ENCODE results near the gene GRID1. TPM values are rescaled to one million over a fixed set of nuclear protein-coding genes. Genes with fewer than 3 reads are reported as not detected.
"Not testable (repeated sequence)": the region's sequence is repeated elsewhere in the genome, so short reads cannot be mapped to it uniquely, and the experiment has no call there.

Gene GRID1
- polyA plus RNA-seq, 1 donor (not counting 4 experiments of a cell fraction or from before 2014, with no cell fraction given): 0.01 TPM

DNA sequence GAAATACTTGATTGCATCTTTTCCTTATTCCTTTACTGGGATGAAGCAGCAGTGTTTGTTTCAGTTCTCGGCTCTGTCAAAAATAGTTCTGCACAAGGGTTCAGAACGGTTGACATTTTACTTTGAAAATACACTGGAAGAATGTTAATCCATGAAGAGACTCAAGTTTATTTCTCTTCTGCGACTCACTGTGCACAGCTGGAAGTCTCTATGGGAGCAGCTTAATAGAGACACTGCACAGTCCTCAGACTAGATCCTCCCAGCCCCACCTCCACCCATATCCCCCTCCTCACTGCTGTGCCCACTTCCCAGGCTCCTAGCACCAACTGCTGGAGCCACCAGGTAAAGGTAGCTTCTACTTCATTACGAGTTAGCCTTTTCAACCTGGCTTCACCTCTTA is 517.8 kb downstream of the GRID1 start:
- Histone ChIP-seq H3K27ac (ENCODE audit: control insufficient read depth, insufficient read depth, low read length) (no peak overlapping the region), H4K20me1 (ENCODE audit: control insufficient read depth, extremely low read depth, insufficient read depth, low read length) (no peaks in the 10 kb centered on the region), H3K9ac (ENCODE audit: control insufficient read depth, extremely low read depth, insufficient read depth, low read length) (no peak overlapping the region), H3K9me3 (ENCODE audit: control insufficient read depth, low read depth, low read length) (no peaks in the 10 kb centered on the region), H2AFZ (ENCODE audit: control insufficient read depth, low read length) (no peak overlapping the region), H3K4me1 (ENCODE audit: control insufficient read depth, extremely low read depth, insufficient read depth, low read length) (no peaks in the 10 kb centered on the region), H3K4me3 (ENCODE audit: control insufficient read depth in 2 of 3, extremely low read depth in 1 of 3, insufficient read depth in 2 of 3, low read depth in 1 of 3, low read length in 3 of 3) (no peak overlapping the region), H3K36me3 (ENCODE audit: control insufficient read depth in 2 of 2, extremely low read depth in 1 of 2, insufficient read depth in 2 of 2, low read length in 2 of 2) (no peaks in the 10 kb centered on the region), H3K27me3 (ENCODE audit: control insufficient read depth, extremely low read depth, insufficient read depth, low read length) (no peaks in the 10 kb centered on the region), H3K79me2 (ENCODE audit: control insufficient read depth, insufficient read depth, low read length) (no peaks in the 10 kb centered on the region), H3K9me1 (ENCODE audit: control insufficient read depth, extremely low read depth, insufficient read depth, low read length) (no peaks in the 10 kb centered on the region), H3K4me2 (ENCODE audit: control insufficient read depth, extremely low read depth, insufficient read depth, low read depth, low read length) (no peak overlapping the region)
- no peak for TF ChIP-seq EZH2 (IDR thresholded peaks at IDR 0.05; ENCODE audit: low read length)
- no peak for TF ChIP-seq CTCF (optimal IDR thresholded peaks at IDR 0.05 in 1 of 3, IDR thresholded peaks at IDR 0.05 in 1 of 3, conservative IDR thresholded peaks at IDR 0.05 in 1 of 3; ENCODE audit: extremely low read depth in 1 of 3, insufficient read depth in 2 of 3, low read length in 3 of 3)
- no peak for DNase-seq (ENCODE audit: low read depth, low spot score)
- dilution Hi-C loops (cut with MboI; ENCODE audit: extremely low pct_ligation_motif_present, low sequenced_read_pairs): no loop called here
- no peak for FAIRE-seq

DNA sequence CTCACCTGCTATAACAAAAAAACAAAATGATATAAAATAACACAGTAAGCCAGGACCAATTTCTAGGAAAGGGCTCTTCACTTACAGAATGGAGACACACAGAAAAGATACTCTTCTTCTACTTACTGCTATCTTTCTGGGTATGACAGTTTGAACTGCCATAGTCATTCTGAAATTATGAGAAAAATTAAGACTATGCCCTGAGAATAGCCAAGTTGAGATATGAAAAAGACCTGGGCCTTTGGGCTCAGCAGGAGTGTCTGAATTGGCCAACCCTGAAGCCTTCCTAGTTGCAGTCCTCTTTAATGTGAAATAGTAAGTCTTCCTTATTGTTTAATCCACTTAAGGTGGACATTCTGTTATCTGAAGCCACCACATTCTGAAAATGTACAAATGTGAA is 519.5 kb downstream of the GRID1 start:
- Histone ChIP-seq H3K4me1 (ENCODE audit: control insufficient read depth, extremely low read depth, insufficient read depth, low read length) (no peaks in the 10 kb centered on the region), H3K36me3 (ENCODE audit: control insufficient read depth in 2 of 2, extremely low read depth in 1 of 2, insufficient read depth in 2 of 2, low read length in 2 of 2) (no peaks in the 10 kb centered on the region), H4K20me1 (ENCODE audit: control insufficient read depth, extremely low read depth, insufficient read depth, low read length) (no peaks in the 10 kb centered on the region), H3K9me3 (ENCODE audit: control insufficient read depth, low read depth, low read length) (no peaks in the 10 kb centered on the region), H3K9me1 (ENCODE audit: control insufficient read depth, extremely low read depth, insufficient read depth, low read length) (no peaks in the 10 kb centered on the region), H3K27me3 (ENCODE audit: control insufficient read depth, extremely low read depth, insufficient read depth, low read length) (no peaks in the 10 kb centered on the region), H2AFZ (ENCODE audit: control insufficient read depth, low read length) (no peak overlapping the region), H3K4me3 (ENCODE audit: control insufficient read depth in 2 of 3, extremely low read depth in 1 of 3, insufficient read depth in 2 of 3, low read depth in 1 of 3, low read length in 3 of 3) (no peak overlapping the region), H3K9ac (ENCODE audit: control insufficient read depth, extremely low read depth, insufficient read depth, low read length) (no peak overlapping the region), H3K79me2 (ENCODE audit: control insufficient read depth, insufficient read depth, low read length) (no peaks in the 10 kb centered on the region), H3K4me2 (ENCODE audit: control insufficient read depth, extremely low read depth, insufficient read depth, low read depth, low read length) (no peak overlapping the region), H3K27ac (ENCODE audit: control insufficient read depth, insufficient read depth, low read length) (no peak overlapping the region)
- TF ChIP-seq CTCF (optimal IDR thresholded peaks at IDR 0.05 in 1 of 3, IDR thresholded peaks at IDR 0.05 in 1 of 3, conservative IDR thresholded peaks at IDR 0.05 in 1 of 3; ENCODE audit: extremely low read depth in 1 of 3, insufficient read depth in 2 of 3, low read length in 3 of 3): no peak
- TF ChIP-seq EZH2 (IDR thresholded peaks at IDR 0.05; ENCODE audit: low read length): no peak
- dilution Hi-C loops (cut with MboI; ENCODE audit: extremely low pct_ligation_motif_present, low sequenced_read_pairs): no loop called here
- FAIRE-seq: no peak
- DNase-seq (ENCODE audit: low read depth, low spot score): no peak

- FAIRE-seq; dilution Hi-C loops (cut with MboI; ENCODE audit: extremely low pct_ligation_motif_present, low sequenced_read_pairs); H3K9me3 ChIP-seq (ENCODE audit: control insufficient read depth, low read depth, low read length); H3K4me2 ChIP-seq (ENCODE audit: control insufficient read depth, extremely low read depth, insufficient read depth, low read depth, low read length); H4K20me1 ChIP-seq (ENCODE audit: control insufficient read depth, extremely low read depth, insufficient read depth, low read length); DNase-seq (ENCODE audit: low read depth, low spot score); H3K9me1 ChIP-seq (ENCODE audit: control insufficient read depth, extremely low read depth, insufficient read depth, low read length); H3K4me1 ChIP-seq (ENCODE audit: control insufficient read depth, extremely low read depth, insufficient read depth, low read length); H3K4me3 ChIP-seq (ENCODE audit: control insufficient read depth in 2 of 3, extremely low read depth in 1 of 3, insufficient read depth in 2 of 3, low read depth in 1 of 3, low read length in 3 of 3); H3K36me3 ChIP-seq (ENCODE audit: control insufficient read depth in 2 of 2, extremely low read depth in 1 of 2, insufficient read depth in 2 of 2, low read length in 2 of 2); H3K9ac ChIP-seq (ENCODE audit: control insufficient read depth, extremely low read depth, insufficient read depth, low read length); H3K27me3 ChIP-seq (ENCODE audit: control insufficient read depth, extremely low read depth, insufficient read depth, low read length); H3K27ac ChIP-seq (ENCODE audit: control insufficient read depth, insufficient read depth, low read length); H3K79me2 ChIP-seq (ENCODE audit: control insufficient read depth, insufficient read depth, low read length); H2AFZ ChIP-seq (ENCODE audit: control insufficient read depth, low read length): not testable (repeated sequence)
Observed at GRCh38 chr10:85838660-85839059, 527.9 kb downstream of the GRID1 start.
